OCI-LY7 (cell line): ENCODE data around the gene PLAAT3. TPM values are rescaled to one million over a fixed set of nuclear protein-coding genes. Genes with fewer than 3 reads are reported as not detected.

Experiments
- BruUV-seq: library from RNA; stranded (reverse); fragments of 400-500 nt; replicated peaks from 2 replicates; lab custom pipeline; 2021; lab: Mats Ljungman, UMichigan
- CTCF ChIA-PET: fragments of 300-600 bp; sonication (Branson Sonifier 250); formaldehyde crosslinking; loops from one replicate; lab custom pipeline; 2022; ENCODE audit warnings: antibody characterized with exemption; ENCODE audit not compliant: unreplicated experiment; lab: Charles Lee
- POLR2A ChIA-PET: fragments of 300-600 bp; sonication (Branson Sonifier 250); formaldehyde crosslinking; loops from one replicate; lab custom pipeline; 2022; ENCODE audit warnings: antibody characterized with exemption; lab: Charles Lee
- DNase-seq: peaks from one replicate; pipeline ENCODE4 v3.0.0-alpha.2; 2015; ENCODE audit warnings: low spot score
- H2AFZ ChIP-seq: fragments of 200-600 bp; sonication (generic), shearing (Covaris generic); 2 replicates; pipeline ENCODE4 v1.6.1; 2014; ENCODE audit warnings: mild to moderate bottlenecking, antibody characterized with exemption, low read length, moderate library complexity
- H3K27ac ChIP-seq: fragments of 200-600 bp; sonication (generic); 2 replicates; pipeline ENCODE4 v1.5.1; 2014; ENCODE audit warnings: mixed run types, low read depth, mild to moderate bottlenecking, moderate library complexity, low read length, inconsistent platforms; ENCODE audit not compliant: poor library complexity, severe bottlenecking
- H3K36me3 ChIP-seq: fragments of 200-600 bp; sonication (generic); 2 replicates; pipeline ENCODE4 v1.6.1; 2014; ENCODE audit warnings: mild to moderate bottlenecking, antibody characterized with exemption, low read length, moderate library complexity, mixed read lengths; ENCODE audit not compliant: insufficient read depth
- H3K4me1 ChIP-seq: fragments of 200-600 bp; sonication (generic); 2 replicates; pipeline ENCODE4 v1.5.1; 2014; ENCODE audit warnings: mild to moderate bottlenecking, low read length; ENCODE audit not compliant: insufficient read depth, poor library complexity, severe bottlenecking
- H3K4me2 ChIP-seq: fragments of 200-600 bp; sonication (generic); 2 replicates; pipeline ENCODE4 v1.6.1; 2014; ENCODE audit warnings: mild to moderate bottlenecking, low read length
- H3K4me3 ChIP-seq: fragments of 200-600 bp; sonication (generic); 2 replicates; pipeline ENCODE4 v1.5.1; 2014; ENCODE audit warnings: mild to moderate bottlenecking, low read depth, low read length; ENCODE audit not compliant: poor library complexity, severe bottlenecking
- H3K79me2 ChIP-seq: fragments of 200-600 bp; sonication (generic); 2 replicates; pipeline ENCODE4 v1.6.1; 2016; ENCODE audit warnings: low read depth, mild to moderate bottlenecking, low read length, moderate library complexity, mixed read lengths; ENCODE audit not compliant: insufficient read depth
- H3K9me2 ChIP-seq: fragments of 200-600 bp; sonication (generic); 2 replicates; pipeline ENCODE4 v1.6.1; 2016; ENCODE audit warnings: mild to moderate bottlenecking, low read length, mixed read lengths; ENCODE audit not compliant: insufficient read depth
- H3K9me3 ChIP-seq: fragments of 200-600 bp; sonication (generic); 2 replicates; pipeline ENCODE4 v1.6.1; 2014; ENCODE audit warnings: mild to moderate bottlenecking, mixed run types, low read length, mixed read lengths
- H4K20me1 ChIP-seq: fragments of 200-600 bp; sonication (generic); 2 replicates; pipeline ENCODE4 v1.6.1; 2014; ENCODE audit warnings: mild to moderate bottlenecking, antibody characterized with exemption, low read length, moderate library complexity, mixed read lengths; ENCODE audit not compliant: insufficient read depth
- EZH2phosphoT487 ChIP-seq: fragments of 200-600 bp; sonication (generic); IDR thresholded peaks from 2 replicates; pipeline ENCODE4 v1.6.1; 2018; ENCODE audit warnings: low read depth, borderline replicate concordance, mild to moderate bottlenecking, mixed run types, antibody characterized with exemption, low read length, moderate library complexity, mixed read lengths
- intact Hi-C: fragments of 100-400 bp; cut with micrococcal nuclease; formaldehyde crosslinking; loops from one replicate; pipeline ENCODE4 v1.10.0; 2022; ENCODE audit not compliant: unreplicated experiment
- total RNA-seq, 2 experiments: library from RNA; depleted of rRNA in 1 of 2; stranded (reverse); fragments of >200 nt in 1 of 2; shearing (Covaris generic) in 1 of 2; gene quantifications; 2 replicates each; pipeline ENCODE4 v1.2.3, GENCODE V29; 2014 to 2022
- TF ChIP-seq, protein P1 (sequence below): fragments of 200-600 bp; sonication (generic); conservative IDR thresholded peaks from 2 replicates; pipeline ENCODE4 v1.5.1; 2014; ENCODE audit warnings: mild to moderate bottlenecking, antibody characterized with exemption, low read length, moderate library complexity, mixed read lengths

PLAAT3 gene
- total RNA-seq, 2 experiments from 2014 or later = 0.70 TPM; not detected in 1

DNA sequence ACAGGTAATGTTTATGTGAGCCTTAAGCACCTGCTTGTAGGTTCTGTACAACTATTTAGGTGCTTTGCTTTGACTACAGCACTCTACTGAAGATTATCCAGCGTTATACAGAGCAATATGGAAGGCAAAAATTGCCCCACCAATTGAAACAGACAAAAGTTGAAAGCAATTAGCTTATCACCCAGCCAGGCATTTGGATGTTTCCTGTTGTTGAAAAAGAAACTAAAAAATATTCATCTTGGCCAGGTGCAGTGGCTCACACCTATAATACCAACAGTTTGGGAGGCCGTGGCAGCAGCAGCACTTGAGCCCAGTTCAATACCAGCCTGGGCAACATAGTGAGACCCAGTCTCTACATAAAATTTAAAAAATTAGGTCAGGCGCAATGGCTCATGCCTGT lies 38.4 kb upstream of the PLAAT3 start:
- intact Hi-C loops = no loop called here
- no TSS peak for BruUV-seq
- Histone ChIP-seq H4K20me1 (no peaks in the 10 kb centered on the region), H3K9me3 (no peaks in the 10 kb centered on the region), H3K9me2 (no peaks in the 10 kb centered on the region), H3K4me2 (no peak overlapping the region), H3K27ac (no peak overlapping the region), H3K4me3 (no peak overlapping the region), H3K79me2 (no peaks in the 10 kb centered on the region), H3K36me3 (peaks cover 89% of the 10 kb centered on the region), H2AFZ (no peak overlapping the region), H3K4me1 (no peaks in the 10 kb centered on the region)
- TF ChIP-seq EZH2phosphoT487 = no peak
- TF ChIP-seq, protein P1, sequence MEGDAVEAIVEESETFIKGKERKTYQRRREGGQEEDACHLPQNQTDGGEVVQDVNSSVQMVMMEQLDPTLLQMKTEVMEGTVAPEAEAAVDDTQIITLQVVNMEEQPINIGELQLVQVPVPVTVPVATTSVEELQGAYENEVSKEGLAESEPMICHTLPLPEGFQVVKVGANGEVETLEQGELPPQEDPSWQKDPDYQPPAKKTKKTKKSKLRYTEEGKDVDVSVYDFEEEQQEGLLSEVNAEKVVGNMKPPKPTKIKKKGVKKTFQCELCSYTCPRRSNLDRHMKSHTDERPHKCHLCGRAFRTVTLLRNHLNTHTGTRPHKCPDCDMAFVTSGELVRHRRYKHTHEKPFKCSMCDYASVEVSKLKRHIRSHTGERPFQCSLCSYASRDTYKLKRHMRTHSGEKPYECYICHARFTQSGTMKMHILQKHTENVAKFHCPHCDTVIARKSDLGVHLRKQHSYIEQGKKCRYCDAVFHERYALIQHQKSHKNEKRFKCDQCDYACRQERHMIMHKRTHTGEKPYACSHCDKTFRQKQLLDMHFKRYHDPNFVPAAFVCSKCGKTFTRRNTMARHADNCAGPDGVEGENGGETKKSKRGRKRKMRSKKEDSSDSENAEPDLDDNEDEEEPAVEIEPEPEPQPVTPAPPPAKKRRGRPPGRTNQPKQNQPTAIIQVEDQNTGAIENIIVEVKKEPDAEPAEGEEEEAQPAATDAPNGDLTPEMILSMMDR = no peak
- ChIA-PET CTCF (no interaction called here), POLR2A (interaction anchor here (0.5 to 1.2 kb wide), 2 partner anchors 9 to 96 kb away, joined by 3 to 4 read pairs; no protein-coding TSS in a partner anchor)
- no peak for DNase-seq

DNA sequence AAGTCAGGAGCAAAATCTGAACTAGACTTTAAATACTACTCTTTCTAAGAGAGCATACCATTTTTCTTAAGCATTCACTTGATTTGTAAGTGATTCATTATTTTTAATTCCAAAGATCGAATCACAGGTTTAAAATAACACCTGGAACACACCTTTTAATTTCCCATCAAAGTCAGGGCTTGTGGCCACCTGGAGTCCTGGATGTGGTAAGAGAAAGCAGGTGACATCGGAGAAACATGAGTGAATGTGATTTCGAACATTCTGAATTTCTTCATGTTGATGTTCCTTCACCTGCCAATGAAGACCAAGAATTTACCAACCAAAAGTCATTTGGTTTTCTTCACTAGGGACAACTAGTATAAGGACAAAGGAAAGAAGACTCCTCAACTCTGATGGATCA lies 29.0 kb upstream of the PLAAT3 start:
- no peak for DNase-seq
- Histone ChIP-seq H2AFZ (no peak overlapping the region), H3K4me2 (no peak overlapping the region), H3K9me3 (no peaks in the 10 kb centered on the region), H3K9me2 (no peaks in the 10 kb centered on the region), H3K4me3 (no peak overlapping the region), H4K20me1 (no peaks in the 10 kb centered on the region), H3K79me2 (no peaks in the 10 kb centered on the region), H3K27ac (no peak overlapping the region), H3K4me1 (no peaks in the 10 kb centered on the region), H3K36me3 (peaks cover 80% of the 10 kb centered on the region)
- intact Hi-C loops = no loop called here
- ChIA-PET CTCF (no interaction called here), POLR2A (interaction anchor here (0.8 kb wide), 1 partner anchor 17 kb away, joined by 3 read pairs; no protein-coding TSS in a partner anchor)
- BruUV-seq = no TSS peak
- no peak for TF ChIP-seq EZH2phosphoT487
- TF ChIP-seq, protein P1 = no peak

DNA sequence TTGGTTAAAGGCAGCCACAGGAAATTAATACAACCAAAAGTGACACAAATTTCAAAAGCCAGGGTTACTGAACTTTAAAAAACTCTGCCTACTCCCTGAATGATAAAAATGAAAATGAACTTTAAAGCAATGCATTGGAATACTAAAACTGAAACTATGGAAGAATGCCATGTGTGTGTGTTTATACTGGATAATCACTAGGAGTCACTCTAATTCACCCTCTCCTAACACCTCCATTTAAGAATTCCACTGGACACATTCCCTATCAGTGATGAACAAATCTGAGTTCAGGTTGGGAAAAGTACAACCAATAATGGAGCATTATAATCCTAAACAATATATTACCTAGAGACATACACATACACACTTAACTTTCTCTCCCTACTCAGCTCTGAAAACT lies 27.5 kb upstream of the PLAAT3 start:
- no peak for DNase-seq
- no peaks in the 10 kb centered on the region for H3K79me2 ChIP-seq
- intact Hi-C loops = no loop called here

More for the DNA sequence above, 27.5 kb upstream of the PLAAT3 start:
- H2AFZ ChIP-seq = no peak overlapping the region
- H3K27ac ChIP-seq = no peak overlapping the region
- H3K4me3 ChIP-seq = no peak overlapping the region
- no TSS peak for BruUV-seq
- no peaks in the 10 kb centered on the region for H3K4me1 ChIP-seq
- no peaks in the 10 kb centered on the region for H3K9me2 ChIP-seq
- TF ChIP-seq EZH2phosphoT487 = no peak
- TF ChIP-seq, protein P1 = no peak
- H3K4me2 ChIP-seq = no peak overlapping the region
- H3K36me3 ChIP-seq = peaks cover 79% of the 10 kb centered on the region
- H4K20me1 ChIP-seq = no peaks in the 10 kb centered on the region
- no peaks in the 10 kb centered on the region for H3K9me3 ChIP-seq
- ChIA-PET CTCF (no interaction called here), POLR2A (no interaction called here)
